Breast epithelium (tissue), 3 donors: Measurements from ENCODE around the gene NUBPL.

Experiments used
- CTCF ChIP-seq, 3 donors: fragments of 450-650 bp; IDR thresholded peaks; one replicate each; pipeline ENCODE4 v1.5.1; 2016 to 2017; ENCODE audit warnings: antibody characterized with exemption in 3 of 3, mild to moderate bottlenecking in 3 of 3, moderate library complexity in 3 of 3
- POLR2A ChIP-seq: fragments of 450-650 bp; IDR thresholded peaks from one replicate; pipeline ENCODE4 v1.6.1; 2016; ENCODE audit warnings: antibody characterized with exemption, mild to moderate bottlenecking, moderate library complexity

GRCh38 chr14:31867570-31867969 is 306.4 kb downstream of the NUBPL start:
- TF ChIP-seq POLR2A (no peak), CTCF (IDR thresholded peaks at IDR 0.05) (no peak)
